IPS-NIHi7 (cell line): ENCODE results near the gene CTSL.
A peak's percentile ranks its signal among the peaks of the same experiment; 100 is the strongest.
"Not testable (repeated sequence)": the region's sequence is repeated elsewhere in the genome, so short reads cannot be mapped to it uniquely, and the experiment has no call there.

Experiments used
- DNase-seq: peaks from one replicate; pipeline ENCODE4 v3.0.0; 2012; ENCODE audit warnings: mixed read lengths; ENCODE audit errors: extremely low spot score

The CTSL gene

DNA sequence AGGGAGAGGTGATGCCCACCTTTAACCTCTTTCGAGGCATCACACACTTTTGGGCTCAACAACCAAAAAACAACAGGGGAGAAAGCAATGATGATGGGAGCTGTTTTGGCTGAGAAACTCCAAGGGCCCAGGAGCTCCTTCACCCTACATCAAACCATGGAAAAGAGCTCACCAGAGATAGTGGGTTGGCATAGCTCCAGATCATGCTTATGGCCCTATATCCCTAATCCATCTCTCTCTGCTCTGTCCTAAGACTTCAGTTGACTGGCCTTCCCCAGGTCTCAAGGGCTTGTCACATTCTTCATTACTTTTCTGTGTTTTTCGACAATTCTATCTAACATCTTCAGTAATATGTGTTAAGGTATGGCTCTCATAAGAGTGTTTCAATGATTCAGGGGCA lies 5.7 kb upstream of the CTSL start:
- no peak for DNase-seq

DNA sequence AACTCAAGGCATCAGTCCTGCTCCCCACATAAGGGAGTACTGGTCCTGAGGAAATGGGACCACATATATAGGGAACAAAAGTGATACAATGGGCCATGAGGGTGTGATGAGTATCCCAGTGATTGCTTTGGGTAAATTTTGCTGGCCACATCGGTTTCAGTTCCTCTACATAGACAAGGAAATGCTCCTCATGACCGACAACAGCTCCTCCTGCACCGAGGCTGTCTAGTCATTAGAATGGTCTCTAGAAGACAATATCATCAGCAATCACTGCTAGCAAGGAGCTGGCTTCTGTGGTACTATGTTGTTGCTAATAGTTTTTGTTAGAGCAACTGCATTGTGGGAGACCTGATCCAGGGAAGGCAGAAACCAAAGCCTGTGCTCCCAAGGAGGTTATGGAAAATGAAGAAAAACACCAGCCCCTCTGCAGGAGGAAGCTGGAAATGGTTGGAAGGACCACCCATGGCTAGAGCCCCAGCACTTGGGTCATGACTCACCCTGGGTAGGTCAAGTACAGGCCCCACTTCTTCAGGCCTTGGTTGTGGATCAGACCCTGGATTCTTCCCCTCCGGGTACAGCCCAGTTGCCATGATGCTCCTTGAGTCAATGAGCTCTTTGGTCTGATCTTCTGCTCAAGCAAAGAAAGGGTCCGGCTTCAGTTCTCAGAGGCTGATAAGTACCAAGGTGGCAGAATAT lies 3.4 kb upstream of the CTSL start:
- DNase-seq: no peak

DNA sequence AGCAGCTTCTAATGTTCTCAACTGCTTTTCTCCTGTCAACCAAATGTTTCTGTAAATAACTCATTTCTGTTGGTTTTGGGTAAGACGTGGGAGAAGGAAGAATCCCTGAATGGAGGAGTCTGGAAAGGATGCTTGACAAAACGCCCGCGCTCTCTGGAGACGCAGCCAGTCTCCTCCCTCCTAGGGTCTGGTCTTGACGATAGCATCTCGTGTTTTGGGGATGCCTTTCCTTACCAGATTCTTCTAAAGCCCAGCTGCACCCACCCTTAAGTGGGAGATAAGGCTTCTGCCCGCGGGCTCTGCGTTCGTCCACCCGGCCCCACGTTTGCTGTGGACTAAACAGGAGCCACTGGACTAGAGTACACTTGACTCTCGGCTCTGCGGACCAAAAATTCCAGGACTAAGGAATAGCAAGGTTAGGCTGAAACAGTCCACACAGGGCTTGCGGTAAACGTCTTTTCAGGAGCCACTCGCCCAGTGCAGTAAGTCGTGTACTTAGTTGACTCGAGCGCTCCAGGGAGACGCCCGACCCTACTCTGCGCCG lies 491 bp upstream of the CTSL start:
- DNase-seq: peak; percentile 59

DNA sequence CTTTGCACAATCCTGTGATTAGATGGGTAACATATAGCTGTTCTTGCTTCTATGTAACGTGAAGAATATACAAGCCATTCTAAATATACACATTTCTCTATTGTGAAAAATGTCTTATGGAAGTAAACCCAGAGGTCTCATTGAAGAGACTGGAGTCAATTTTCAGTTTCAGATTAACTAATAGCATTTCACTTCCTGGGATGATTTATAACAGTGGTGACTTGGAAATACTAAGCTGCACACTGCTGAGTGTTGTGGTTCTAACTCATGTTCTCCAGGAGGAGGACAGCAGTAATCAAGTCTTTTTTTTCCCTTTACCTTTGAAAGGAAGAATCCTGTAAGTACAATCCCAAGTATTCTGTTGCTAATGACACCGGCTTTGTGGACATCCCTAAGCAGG lies 3.3 kb downstream of the CTSL start:
- DNase-seq: no peak

DNA sequence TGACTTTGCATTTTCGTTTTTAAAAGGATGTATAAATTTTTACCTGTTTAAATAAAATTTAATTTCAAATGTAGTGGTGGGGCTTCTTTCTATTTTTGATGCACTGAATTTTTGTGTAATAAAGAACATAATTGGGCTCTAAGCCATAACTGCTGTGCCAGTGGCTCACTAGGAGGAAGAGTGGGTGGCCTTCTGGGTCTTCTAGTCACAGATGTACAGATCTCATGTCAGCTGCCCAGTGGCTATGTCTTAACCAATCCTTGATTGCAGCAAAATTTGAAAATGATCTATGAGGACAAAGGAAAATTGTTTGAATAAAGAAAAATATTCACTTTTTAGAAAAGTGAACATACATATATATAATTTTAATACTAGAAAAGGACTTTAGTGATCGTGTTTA lies 5.4 kb downstream of the CTSL start:
- DNase-seq: no peak

DNA sequence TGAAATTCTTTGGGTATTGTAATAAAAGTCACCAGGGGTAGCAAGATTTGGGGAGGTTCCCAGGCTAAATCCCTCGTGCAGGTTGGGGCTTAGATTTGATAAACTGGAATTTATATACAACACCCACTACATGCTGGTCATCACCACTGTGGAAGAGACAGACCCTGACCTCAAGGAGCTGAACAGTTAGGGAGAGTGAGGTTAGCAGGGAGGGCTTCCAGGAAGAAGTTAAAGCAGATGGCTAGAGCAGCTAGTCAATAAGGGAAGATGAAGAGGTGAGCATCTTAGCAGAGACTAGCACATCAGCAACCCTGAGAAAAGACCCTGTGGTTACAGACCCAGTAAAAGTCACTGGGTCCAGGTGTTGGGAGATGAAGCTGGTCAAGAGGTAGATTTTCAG lies 6.4 kb downstream of the CTSL start:
- no peak for DNase-seq

DNA sequence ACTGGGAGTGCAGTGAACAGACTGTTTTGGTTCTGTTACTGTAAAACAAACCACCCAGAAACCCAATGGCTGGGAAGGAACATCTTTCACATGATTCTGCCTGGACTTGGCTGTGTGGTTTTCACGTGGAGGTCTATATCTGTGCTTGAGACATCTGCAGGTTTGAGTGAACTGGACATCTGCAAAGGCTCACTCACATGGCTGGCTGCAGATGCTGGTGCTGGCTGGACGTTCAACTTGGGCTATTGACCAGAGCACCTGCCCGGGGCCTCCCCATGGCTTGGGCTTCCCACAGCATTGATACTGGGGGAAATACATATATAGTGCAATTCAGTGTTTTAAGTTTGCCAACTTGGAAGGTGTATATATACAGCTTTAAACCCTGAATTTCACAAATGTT lies 6.8 kb downstream of the CTSL start:
- no peak for DNase-seq

DNA sequence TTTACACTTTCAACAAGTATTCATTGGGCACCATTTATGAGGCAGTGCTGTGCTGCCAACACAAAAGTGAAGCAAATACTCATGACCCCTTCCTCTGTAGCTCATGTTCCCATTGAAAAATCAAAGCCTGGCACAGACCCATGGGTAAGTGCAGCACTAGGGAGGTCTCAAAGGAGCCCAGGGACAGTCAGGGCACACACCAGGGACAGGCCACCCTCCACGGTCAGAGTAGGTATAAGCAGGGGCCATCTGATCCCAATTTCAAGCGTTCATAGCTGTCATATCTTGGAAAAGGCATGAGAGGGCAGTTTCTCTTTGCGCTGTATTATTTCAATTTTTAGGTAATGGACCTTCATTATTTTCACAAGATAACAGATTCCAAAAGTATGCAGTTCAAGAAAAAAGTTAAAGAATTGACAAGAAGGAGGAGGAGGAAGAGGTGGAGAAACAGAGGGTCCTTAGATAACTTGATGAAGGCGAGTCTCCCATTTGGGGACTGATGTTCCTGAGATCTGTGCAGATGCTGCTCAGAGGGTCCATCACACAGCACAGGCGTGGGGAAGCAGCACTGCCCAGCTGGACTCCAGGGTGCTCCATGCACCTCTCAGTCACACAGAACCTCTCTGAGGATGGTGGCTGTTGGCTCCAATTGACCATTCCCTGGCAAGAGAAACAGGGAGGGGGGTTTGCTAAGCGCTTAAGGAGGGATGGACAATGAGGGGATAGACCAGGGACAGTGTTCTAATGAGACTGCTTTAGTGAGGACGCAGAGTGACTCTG lies 7.5 kb downstream of the CTSL start:
- no peak for DNase-seq

DNA sequence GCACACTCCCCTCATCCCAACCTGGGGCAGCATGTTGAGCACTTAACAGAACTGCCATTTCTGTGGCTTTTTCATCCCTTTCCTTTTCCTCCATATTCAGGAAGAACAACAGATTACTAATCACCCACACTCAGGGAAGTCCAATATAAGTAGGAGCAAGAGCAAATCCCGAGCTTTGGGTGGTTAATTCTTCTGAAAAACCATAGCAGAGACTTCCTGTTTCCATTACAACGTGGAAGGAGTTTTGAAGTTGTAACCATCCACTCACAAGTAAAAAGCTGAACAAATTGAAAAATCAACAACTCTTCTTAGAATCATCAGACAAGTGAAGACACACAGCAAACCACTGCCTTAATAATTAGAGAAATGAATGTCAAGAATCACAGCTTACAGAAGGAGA lies 8.2 kb downstream of the CTSL start:
- DNase-seq: no peak

DNA sequence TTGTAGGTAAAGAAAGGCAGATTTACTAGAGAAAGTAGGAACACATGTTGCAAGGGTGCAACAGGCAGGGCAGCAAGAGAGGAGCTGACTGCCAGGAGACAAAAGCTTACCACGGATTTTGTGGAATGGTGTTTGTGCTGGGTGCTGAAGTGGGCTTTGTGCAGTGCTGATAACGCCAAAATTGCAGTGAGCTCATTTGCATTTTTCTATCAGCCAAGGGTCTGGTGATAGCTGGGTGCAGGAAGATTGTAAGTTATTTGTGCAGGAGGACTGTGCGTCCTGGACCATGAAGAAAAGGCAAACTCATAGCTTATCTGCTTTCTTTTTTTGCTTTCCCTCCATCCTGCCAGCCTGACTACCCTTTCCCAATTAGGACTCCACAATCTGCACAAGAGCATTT lies 13.6 kb downstream of the CTSL start:
- no peak for DNase-seq

DNA sequence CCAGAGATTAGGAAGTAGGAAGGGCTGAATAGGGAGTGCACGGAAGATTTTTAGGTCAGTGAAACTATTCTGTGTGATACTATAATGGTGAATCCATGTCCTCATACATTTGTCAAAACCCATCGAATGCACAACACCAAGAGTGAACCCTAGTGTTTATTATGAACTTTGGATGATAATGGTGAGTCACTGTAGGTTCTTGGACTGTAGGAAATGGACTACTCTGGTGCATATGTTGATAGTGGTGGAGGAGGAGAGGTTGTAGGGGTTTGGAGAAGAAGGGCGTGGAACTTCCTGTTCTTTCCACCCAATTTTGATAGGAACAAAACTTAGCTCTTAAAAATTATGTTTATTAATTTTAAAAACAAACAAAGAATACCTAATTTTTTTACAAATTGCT lies 14.3 kb downstream of the CTSL start:
- DNase-seq: no peak

DNA sequence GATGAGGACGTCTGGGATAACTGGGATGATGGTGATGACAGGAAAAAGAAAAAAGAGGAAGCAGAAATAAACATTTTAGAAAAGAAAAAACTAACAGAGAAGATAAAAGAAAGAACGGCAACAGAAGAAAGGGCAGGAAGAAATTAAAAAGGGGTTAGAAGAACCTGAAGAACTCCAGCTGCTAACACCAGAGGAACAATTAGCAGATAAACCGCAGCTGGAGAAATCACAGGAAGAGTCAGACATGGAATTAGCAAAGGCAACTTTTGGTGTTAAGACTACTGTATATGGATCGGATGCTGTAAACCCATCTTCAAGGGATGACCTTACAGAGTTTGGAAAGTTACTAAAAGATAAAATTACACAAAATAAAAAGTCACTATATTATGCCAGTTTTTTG lies 15.4 kb downstream of the CTSL start:
- DNase-seq: no peak

DNA sequence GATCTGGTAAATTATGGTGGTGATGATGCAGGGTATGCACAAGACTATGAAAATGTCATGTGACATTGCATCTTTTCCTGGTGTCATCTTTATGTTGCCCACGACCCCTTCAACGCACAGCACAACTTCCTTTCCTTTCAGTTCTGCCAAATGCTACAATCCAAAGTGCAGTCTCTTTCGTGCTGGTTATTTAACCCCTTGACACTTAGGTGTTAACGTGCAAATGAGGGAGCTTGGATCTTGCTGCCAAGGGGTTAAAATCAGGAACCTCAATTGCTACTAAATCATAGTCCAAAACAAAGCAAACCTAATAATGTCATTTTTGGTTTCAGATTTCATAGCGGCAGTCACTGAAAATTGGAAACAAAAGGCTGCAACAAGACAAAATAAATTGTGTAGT lies 16.0 kb downstream of the CTSL start:
- no peak for DNase-seq

DNA sequence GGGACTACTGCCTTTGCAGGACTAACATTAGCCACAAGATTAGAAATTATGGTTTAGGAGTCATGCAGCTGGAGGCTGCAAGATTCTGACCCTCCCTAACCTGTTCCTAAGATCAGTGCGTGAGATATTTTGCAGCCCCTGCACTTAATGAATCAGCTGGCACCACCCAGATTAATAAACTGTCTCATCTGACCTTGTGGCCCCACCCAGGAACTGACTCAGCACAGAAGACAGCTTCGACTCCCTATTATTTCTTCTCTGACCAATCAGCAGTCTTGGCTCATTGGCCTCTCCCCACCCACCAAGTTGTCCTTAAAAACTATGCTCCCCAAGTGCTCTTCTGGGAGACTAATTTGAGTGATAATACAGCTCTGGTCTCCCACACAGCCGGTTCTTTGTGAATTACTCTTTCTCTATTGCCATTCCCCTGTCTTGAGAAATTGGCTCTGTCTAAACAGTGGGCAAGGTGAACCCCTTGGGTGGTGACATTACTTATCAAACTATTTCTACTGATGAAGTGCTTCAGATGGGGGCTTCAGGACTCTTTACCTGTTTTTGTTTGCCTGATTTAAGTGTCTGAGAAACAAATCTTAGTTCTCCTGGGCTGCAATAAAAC lies 17.0 kb downstream of the CTSL start:
- DNase-seq: no peak

DNA sequence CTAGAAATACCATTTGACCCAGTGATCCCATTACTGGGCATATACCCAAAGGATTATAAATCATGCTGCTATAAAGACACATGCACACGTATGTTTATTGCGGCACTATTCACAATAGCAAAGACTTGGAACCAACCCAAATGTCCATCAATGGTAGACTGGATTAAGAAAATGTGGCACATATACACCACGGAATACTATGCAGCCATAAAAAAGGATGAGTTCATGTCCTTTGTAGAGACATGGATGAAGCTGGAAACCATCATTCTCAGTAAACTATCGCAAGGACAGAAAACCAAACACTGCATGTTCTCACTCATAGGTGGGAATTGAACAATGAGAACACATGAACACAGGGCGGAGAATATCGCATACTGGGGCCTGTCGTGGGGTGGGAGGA lies 18.3 kb downstream of the CTSL start:
- not testable (repeated sequence) for DNase-seq

DNA sequence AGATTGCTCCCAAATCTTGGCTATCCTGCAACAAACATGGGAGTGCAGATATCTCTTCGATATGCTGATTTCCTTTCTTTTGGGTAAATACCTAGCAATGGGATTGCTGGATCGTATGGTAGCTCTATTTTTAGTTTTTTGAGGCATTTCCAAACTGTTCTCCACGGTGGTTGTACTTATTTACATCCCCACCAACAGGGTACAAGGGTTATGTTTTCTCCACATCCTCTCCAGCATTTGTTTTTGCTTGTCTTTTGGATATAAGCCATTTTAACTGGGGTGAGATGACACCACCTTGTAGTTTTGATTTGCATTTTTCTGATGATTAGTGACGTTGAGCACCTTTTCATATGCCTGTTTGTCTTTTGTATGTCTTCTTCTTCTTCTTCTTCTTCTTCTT lies 20.3 kb downstream of the CTSL start:
- DNase-seq: no peak

DNA sequence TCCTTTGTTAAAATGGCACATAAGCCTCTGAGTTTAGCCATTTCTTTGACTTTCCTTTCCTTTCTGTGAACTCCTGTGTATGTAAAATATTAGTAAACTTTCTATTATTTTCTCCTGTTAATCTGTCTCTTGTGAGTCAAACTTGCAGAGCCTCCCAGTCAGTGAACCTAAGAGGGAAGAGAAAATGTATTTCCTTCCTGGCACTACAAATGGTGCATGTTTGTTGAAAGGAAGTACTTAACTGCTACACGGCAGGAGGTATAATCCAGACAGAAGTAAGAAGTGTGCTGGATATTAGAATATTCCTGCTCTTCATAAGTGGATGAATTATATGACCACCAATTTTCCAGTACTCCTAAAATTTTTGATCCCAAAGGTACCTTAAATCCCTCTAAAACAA lies 23.0 kb downstream of the CTSL start:
- no peak for DNase-seq

DNA sequence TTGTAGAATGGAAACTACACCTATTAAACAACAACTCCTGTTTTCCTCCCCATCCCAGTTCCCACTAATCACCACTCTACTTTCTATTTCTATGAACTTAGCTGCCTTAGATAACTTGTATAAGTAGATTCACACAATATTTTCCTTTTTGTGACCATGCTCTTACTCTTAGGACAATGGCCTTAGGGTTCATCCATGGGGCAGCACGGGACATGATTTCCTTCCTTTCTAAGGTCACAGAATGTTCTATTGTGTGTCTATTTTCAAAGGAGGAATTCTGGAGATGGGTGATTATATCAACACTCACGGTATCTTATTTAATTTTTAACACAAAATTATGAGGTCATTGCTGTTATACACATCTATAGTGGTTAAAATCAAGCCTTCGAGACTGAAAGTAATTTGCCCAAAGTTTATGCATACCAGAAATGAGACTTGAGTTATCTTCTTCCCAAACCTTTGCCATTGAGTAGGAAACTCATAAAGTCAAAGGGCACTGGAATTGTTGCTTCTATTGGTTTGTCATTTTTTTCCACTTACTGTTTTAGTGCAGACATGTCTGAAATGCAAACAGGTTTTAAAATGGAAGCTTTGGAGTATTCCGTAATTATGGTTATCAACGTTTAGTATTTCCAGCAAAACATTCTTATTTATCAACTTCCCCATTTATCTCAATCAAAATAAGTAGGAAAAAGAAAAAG lies 23.6 kb downstream of the CTSL start:
- no peak for DNase-seq

DNA sequence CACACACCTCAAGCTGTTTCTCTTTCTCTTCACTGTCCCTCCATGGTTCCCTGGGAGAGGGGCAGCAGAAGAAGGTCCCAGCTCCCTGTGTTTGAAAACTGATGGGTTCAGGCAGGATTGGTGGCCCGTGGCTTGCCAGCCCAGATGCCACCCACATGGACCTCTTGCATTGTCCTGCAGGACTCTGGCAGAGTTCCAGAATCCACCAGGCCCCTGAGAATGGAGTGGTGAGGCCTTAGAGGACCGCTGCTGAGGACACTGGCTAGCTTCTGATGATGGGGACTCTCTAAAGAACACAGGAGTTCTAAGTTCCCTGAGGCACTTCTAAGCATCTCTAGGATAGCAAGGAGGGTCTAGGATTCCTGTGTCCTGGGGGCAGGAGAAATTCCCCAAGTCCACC lies 24.8 kb downstream of the CTSL start:
- DNase-seq: no peak

DNA sequence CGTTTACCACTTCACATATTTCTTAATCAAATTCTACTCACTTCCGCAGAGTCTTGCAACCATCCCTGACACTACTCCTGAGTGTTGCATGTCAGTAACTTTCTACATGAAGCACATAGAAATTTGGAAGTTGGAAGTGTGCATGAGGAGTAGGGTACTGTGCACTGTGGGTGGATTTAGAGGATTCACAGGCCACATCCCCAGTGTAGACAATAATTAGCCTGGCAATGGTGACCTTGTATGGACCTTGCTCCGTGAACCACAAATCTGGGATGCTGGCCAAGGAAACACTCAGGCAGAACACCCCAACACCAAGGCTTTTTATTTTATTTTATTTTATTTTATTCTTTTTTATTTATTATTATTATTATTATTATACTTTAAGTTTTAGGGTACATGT lies 25.5 kb downstream of the CTSL start:
- DNase-seq: no peak

DNA sequence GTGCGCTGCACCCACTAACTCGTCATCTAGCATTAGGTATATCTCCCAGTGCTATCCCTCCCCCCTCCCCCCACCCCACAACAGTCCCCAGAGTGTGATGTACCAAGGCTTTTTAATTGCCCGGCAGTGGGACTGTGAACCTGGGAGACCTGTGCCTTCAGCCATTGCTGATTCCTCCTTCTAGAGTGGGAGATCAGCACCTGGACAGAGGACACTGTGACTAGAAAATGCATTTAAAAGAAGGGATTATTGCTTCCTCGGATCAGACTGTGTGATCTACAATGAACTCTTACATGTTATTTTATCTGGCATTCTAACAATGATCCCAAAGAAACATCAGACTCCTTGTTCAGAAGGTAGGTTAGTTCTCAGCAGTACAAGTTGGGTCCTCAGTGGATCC lies 25.9 kb downstream of the CTSL start:
- DNase-seq: no peak

DNA sequence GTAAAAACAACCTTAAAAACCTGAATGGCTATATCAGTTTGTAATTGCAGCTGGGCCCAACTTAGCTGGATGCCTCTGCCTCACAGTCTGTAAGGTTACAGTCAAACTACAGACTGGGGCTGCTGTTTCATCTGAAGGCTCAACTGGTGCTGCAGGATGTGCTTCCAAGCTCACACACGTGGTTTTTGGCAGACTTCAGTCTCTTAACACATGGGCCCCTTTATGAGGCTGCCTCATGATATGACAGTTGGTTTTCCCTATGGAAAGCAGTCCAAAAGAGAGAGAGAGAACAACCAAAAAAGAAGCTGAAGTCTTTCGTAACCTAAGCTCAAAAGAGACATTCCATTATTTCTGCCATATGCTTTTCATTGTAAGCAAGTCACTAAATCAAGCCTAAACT lies 27.4 kb downstream of the CTSL start:
- no peak for DNase-seq
